GM20000 (cell line): ENCODE data around the gene SVIL.
"Not testable (repeated sequence)": the region's sequence is repeated elsewhere in the genome, so short reads cannot be mapped to it uniquely, and the experiment has no call there.

Experiments
- DNase-seq: peaks from one replicate; pipeline ENCODE4 v3.0.0; 2012; ENCODE audit warnings: low spot score
- TF ChIP-seq, protein P1 (sequence below): IDR thresholded peaks from 2 replicates; pipeline ENCODE4 v1.5.1; 2012; ENCODE audit warnings: mild to moderate bottlenecking, control low read depth; ENCODE audit errors: extremely low read depth, missing control alignments

Gene SVIL

DNA sequence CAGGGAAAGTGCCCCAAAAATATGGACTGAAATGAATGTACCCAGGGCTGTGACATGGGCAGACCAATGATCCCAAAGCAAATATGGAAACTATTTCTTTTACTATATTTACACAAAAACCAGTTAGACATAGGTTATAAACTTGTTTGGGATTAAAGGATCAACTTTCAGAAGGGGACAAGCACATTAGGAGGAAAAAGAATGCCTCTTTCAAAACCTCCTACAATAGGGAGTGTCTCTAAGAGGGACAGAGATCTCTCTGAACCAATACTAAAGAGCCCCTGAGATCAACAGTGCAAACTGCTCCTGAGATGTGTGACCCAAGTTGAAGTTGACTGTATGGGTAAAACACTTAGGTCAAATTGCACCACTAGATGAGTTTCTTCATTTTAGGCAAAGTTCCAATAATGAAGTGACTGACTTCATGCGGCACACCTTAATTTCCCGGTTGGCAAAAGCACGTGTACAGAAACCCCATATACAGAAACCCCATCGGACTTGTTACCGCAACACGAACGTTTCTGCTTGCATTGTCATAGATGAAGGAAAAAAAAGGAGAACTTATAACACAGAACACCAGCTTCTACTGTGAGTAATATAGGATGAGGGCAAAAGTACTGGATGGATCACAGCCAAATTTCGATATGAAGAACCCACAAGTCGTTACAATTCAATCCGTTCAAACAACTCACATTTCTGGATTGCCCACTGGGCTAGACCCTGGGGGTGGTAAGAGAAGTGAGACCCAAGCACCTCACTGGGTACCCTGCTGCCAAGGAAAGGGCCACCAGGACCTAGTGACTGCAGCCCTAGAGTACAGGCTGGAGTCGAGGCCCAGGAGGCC, 4.3 kb downstream of the SVIL start:
- no peak for DNase-seq
- TF ChIP-seq, protein P1, sequence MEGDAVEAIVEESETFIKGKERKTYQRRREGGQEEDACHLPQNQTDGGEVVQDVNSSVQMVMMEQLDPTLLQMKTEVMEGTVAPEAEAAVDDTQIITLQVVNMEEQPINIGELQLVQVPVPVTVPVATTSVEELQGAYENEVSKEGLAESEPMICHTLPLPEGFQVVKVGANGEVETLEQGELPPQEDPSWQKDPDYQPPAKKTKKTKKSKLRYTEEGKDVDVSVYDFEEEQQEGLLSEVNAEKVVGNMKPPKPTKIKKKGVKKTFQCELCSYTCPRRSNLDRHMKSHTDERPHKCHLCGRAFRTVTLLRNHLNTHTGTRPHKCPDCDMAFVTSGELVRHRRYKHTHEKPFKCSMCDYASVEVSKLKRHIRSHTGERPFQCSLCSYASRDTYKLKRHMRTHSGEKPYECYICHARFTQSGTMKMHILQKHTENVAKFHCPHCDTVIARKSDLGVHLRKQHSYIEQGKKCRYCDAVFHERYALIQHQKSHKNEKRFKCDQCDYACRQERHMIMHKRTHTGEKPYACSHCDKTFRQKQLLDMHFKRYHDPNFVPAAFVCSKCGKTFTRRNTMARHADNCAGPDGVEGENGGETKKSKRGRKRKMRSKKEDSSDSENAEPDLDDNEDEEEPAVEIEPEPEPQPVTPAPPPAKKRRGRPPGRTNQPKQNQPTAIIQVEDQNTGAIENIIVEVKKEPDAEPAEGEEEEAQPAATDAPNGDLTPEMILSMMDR, result no peak

DNA sequence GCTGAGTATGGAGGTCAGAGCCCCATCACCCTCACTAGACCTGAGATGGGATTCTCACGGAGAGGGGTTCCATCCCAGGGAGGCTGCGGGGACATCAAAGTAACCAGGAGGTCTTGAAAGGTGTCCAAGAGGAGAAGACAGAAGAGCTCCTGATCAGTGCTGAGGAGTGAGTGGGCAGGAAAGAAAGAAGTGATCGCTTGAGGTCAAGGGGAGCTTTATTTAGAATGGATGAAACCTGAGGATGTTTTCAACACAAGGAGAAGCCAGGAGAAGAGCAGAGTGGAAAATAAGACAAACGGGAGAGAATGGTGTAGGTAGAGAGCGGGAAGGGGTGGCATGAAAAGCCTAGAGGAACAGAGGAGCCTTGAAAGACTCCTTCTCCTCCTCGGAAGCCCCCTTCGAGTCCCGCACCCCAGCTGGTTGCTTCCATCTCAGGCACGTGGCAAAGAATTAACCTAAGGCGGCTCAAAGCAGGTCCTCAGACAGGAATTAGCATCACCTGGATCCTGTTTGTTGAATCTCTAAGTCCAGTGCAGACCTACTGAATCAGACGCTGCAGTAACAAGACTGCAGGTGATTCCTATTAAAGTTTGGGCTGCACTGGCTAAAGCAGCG, 5.8 kb downstream of the SVIL start:
- no peak for DNase-seq
- TF ChIP-seq, protein P1, result no peak

DNA sequence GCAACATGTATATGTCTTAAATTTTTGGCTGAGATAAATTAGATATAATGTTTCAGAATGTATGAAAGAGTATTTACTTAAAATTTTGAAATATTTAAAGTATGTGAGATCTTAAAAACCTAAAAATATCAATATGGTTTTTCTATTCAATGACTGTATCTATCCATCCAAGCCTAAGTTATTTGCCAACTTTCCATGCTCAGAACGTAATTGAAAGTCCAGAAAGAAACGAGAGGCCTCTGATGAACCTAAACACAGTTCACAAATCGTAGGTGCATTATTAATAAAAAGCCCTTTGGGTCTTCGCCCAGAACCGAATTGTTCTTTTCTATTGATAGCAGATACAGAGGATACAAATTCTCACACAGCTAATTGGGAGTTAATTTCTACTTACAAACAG, 6.5 kb downstream of the SVIL start:
- TF ChIP-seq, protein P1, result no peak
- DNase-seq, result no peak

DNA sequence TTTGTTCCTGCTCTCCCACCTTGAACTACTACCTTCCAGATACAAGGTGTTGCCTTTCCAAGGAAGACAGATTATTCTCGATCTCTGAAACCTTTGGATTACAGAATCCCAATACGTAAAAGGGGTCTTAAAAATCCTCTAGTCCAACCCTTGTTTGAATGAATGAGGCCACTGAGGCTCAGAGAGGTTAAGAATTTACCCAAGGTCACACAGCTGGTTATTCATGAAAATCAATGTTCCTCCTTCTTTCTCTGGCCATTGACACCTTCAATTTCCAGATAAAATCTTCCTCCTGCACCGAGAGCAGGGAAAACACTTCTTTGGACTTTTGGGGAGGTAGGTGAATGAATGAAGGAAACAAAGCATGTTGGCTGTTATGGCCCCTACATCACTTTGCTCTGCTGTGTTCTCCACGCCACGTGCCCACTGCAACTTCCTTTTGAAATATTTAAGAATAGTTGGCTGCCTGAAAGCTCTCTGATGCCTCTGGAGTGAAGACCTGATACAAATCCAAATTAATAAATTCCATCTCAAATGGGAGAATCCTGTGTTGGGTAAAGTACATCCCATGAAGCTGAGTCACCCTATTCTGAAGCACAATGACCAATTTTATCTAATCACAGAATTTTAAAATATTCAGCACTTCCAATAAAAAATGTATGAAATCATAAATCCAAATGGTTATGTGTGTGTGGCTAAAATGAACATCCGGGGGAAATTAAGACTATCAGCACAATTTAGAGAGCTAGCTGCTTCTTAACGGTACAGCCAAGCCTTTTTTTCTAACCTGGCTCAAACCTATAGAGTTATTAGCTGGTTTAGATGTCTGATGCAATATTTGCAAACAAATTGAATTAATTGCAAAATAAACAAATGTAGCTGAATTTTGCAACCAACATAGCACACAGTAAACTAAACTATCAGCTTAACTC, 7.3 kb downstream of the SVIL start:
- no peak for DNase-seq
- TF ChIP-seq, protein P1, result no peak

DNA sequence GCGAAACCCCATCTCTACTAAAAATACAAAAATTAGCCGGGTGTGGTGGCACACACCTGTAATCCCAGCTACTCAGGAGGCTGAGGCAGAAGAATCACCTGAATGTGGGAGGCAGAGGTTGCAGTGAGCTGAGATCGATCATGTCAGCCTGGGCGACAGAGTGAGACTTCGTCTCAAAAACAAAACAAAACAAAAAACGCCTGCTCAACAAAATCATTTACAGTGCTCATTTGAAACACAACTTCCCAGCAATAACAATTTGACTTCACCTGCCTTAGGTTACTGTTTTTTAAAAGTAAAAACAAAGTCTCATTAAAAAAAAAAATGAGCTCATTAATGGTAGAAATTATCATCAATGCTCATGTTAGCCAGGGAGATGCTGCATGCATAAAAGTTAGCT, 10.4 kb downstream of the SVIL start:
- DNase-seq, result not testable (repeated sequence)

DNA sequence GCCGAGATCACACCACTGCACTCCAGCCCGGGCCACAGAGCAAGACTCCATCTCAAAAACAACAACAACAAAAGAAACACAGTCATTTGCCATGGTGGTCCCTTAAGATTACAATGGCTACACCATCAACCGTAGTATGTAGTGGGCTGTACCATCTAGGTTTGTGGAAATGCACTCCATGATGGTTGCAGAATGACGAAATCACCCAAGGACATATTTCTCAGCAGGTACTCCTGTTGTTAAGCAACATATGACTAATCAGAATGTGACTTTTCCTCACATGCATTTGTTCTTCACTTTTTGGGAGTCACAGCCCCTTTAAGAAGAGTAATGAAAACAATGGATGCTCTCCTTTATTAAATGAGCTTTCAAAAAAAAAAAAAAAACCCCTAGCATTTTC, 11.0 kb downstream of the SVIL start:
- TF ChIP-seq, protein P1, result no peak
- DNase-seq, result no peak

DNA sequence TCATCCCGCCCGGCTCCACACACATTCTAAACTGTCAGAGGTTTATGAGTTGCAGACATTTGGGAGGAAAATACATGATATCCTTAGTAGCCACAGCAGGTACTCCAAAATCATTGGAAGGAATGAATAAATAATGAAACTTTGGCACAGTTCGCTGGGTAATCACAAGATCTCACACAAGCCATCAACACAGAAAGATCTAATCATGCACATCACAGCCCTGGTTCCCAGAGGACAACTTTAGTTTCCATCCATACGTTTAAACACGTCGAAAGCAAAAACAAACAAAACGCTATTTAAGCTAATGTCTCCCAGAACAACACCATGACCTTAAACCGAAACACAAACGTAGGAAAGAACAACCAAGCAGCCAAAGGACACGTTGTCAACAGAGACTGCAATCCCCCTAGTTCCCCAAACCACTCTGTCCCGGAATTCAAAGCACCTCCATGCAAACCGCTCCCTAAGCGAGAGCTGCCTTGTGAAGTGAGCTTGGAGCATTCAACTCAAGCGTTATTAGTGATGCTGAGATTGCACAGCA, 12.3 kb downstream of the SVIL start:
- TF ChIP-seq, protein P1, result no peak
- DNase-seq, result no peak
